Measurements from ENCODE around the gene PCNA.
A peak's percentile ranks its signal among the peaks of the same experiment; 100 is the strongest.

PCNA gene

GRCh38 chr20:5131502-5131901 lies 11.7 kb upstream of the PCNA start:
- TF ChIP-seq CTCF (conservative IDR thresholded peaks at IDR 0.05; ENCODE audit: low read depth), result no peak
- H3K27ac ChIP-seq, result no peak overlapping the region
- no peak for DNase-seq (ENCODE audit: low spot score)
- ChIA-PET CTCF (interaction anchor here (1.5 kb wide), 1 partner anchor 60 kb away, joined by 13 read pairs; no protein-coding TSS in a partner anchor), POLR2A (ENCODE audit: low non-redundant PET) (no interaction called here)

GRCh38 chr20:5128886-5129285 lies 9.1 kb upstream of the PCNA start:
- TF ChIP-seq CTCF (conservative IDR thresholded peaks at IDR 0.05; ENCODE audit: low read depth), result no peak
- no peak overlapping the region for H3K27ac ChIP-seq
- DNase-seq (ENCODE audit: low spot score), result no peak
- POLR2A ChIA-PET (ENCODE audit: low non-redundant PET), result no interaction called here
- CTCF ChIA-PET, result interaction anchor here (0.5 kb wide), 1 partner anchor 8 kb away, joined by 3 read pairs; no protein-coding TSS in a partner anchor

GRCh38 chr20:5127859-5128424 lies 8.2 kb upstream of the PCNA start:
- TF ChIP-seq CTCF (conservative IDR thresholded peaks at IDR 0.05; ENCODE audit: low read depth), result no peak
- H3K27ac ChIP-seq, result peak overlapping the region; percentile 87
- POLR2A ChIA-PET (ENCODE audit: low non-redundant PET), result no interaction called here

GRCh38 chr20:5127204-5127858 lies 7.6 kb upstream of the PCNA start:
- ChIA-PET POLR2A (ENCODE audit: low non-redundant PET) (interaction anchor here (1.2 kb wide), 1 partner anchor 65 kb away, joined by 10 read pairs; no protein-coding TSS in a partner anchor), CTCF (interaction anchor here (1.0 to 1.8 kb wide), 7 partner anchors 14 to 78 kb away, joined by 3 to 35 read pairs (median 3); no protein-coding TSS in a partner anchor)
- H3K27ac ChIP-seq, result peak overlapping the region; percentile 87
- peak; percentile 42 for DNase-seq (ENCODE audit: low spot score)
- no peak for TF ChIP-seq CTCF (conservative IDR thresholded peaks at IDR 0.05; ENCODE audit: low read depth)

More at GRCh38 chr20:5127859-5128424, 8.2 kb upstream of the PCNA start:
- CTCF ChIA-PET, result interaction anchor here (0.6 kb wide), 2 partner anchors 16 to 709 kb away, joined by 3 to 4 read pairs; no protein-coding TSS in a partner anchor
- DNase-seq (ENCODE audit: low spot score), result no peak

GRCh38 chr20:5126512-5127203 lies 6.9 kb upstream of the PCNA start, which contains the start of gene CDS2:
Gene CDS2, plus strand, starts transcription at chr20:5127008. Its CDS starts 85 bp downstream, at chr20:5127093.
- peak; percentile 99 for DNase-seq (ENCODE audit: low spot score)
- POLR2A ChIA-PET (ENCODE audit: low non-redundant PET), result interaction anchor here (1.2 kb wide), 1 partner anchor 65 kb away, joined by 10 read pairs; no protein-coding TSS in a partner anchor
- CTCF ChIA-PET, result interaction anchor here (0.7 to 1.8 kb wide), 10 partner anchors 8 to 621 kb away, joined by 3 to 35 read pairs (median 3); no protein-coding TSS in a partner anchor
- TF ChIP-seq CTCF (conservative IDR thresholded peaks at IDR 0.05; ENCODE audit: low read depth), result peak; percentile 91
- H3K27ac ChIP-seq, result peak within 1 kb of the TSS; percentile 87

GRCh38 chr20:5122873-5123260 lies 3.1 kb upstream of the PCNA start:
- ChIA-PET POLR2A (ENCODE audit: low non-redundant PET) (no interaction called here), CTCF (no interaction called here)
- no peak for DNase-seq (ENCODE audit: low spot score)
- no peak for TF ChIP-seq CTCF (conservative IDR thresholded peaks at IDR 0.05; ENCODE audit: low read depth)
- no peak overlapping the region for H3K27ac ChIP-seq

All from RWPE1 (cell line).